Measurements from ENCODE around the gene PAX5.

PAX5 gene

DNA sequence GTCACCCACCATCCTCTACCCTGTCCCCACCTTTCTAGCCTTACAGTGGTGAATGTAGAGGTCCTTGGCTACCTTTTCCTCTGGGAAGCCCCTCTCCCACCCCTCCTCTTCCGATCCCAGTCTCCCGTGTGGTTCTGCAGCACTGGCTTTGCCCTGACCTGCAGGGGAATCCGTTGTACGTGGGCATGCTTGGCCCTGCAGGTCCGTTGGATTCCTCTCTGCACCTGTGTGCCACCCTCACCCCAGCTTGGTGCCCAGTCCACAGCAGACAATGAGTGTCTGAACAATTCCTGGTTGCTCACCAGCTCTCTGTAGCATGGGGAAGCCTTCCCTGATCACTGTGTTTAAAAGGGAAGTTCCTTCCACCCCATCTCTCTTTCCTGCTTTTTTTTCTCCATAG lies 185.1 kb downstream of the PAX5 start:
- TF ChIP-seq ZBTB7A (IDR thresholded peaks at IDR 0.05; ENCODE audit: low read depth): no peak
- TF ChIP-seq, protein P1, sequence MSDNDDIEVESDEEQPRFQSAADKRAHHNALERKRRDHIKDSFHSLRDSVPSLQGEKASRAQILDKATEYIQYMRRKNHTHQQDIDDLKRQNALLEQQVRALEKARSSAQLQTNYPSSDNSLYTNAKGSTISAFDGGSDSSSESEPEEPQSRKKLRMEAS (IDR thresholded peaks at IDR 0.05): no peak
- TF ChIP-seq EGR1 (IDR thresholded peaks at IDR 0.05): no peak
- TF ChIP-seq TEAD4 (IDR thresholded peaks at IDR 0.05): no peak
- TF ChIP-seq CEBPB (IDR thresholded peaks at IDR 0.05): no peak
- TF ChIP-seq CREB1 (IDR thresholded peaks at IDR 0.05; ENCODE audit: low read depth): no peak
- TF ChIP-seq TCF12 (IDR thresholded peaks at IDR 0.05; ENCODE audit: low read depth): no peak
- no peak for TF ChIP-seq EP300 (IDR thresholded peaks at IDR 0.05; ENCODE audit: borderline replicate concordance)
- no peak for TF ChIP-seq NFIC (IDR thresholded peaks at IDR 0.05)

- TF ChIP-seq RAD21 (IDR thresholded peaks at IDR 0.05; ENCODE audit: low read depth): no peak
- TF ChIP-seq, protein P1 (IDR thresholded peaks at IDR 0.05): no peak
- no peak for TF ChIP-seq EGR1 (IDR thresholded peaks at IDR 0.05)
- no peak for TF ChIP-seq REST (IDR thresholded peaks at IDR 0.05; ENCODE audit: low read depth)
- no peak for TF ChIP-seq FOXM1 (IDR thresholded peaks at IDR 0.05; ENCODE audit: borderline replicate concordance, low read depth)
- TF ChIP-seq NFIC (IDR thresholded peaks at IDR 0.05): no peak
- TF ChIP-seq CREB1 (IDR thresholded peaks at IDR 0.05; ENCODE audit: low read depth): no peak
- no peak for TF ChIP-seq ZBTB7A (IDR thresholded peaks at IDR 0.05; ENCODE audit: low read depth)
- no peak for TF ChIP-seq YY1 (IDR thresholded peaks at IDR 0.05; ENCODE audit: low read depth)
These were observed 186.0 kb downstream of the PAX5 start for GRCh38 chr9:36847781-36848673.

- no peak for TF ChIP-seq TEAD4 (IDR thresholded peaks at IDR 0.05)
- TF ChIP-seq TAF1 (IDR thresholded peaks at IDR 0.05; ENCODE audit: low read depth): no peak
- TF ChIP-seq ZBTB7A (IDR thresholded peaks at IDR 0.05; ENCODE audit: low read depth): no peak
- TF ChIP-seq EGR1 (IDR thresholded peaks at IDR 0.05): no peak
- TF ChIP-seq REST (IDR thresholded peaks at IDR 0.05; ENCODE audit: low read depth): no peak
These were observed 187.4 kb downstream of the PAX5 start for GRCh38 chr9:36846621-36847020.

DNA sequence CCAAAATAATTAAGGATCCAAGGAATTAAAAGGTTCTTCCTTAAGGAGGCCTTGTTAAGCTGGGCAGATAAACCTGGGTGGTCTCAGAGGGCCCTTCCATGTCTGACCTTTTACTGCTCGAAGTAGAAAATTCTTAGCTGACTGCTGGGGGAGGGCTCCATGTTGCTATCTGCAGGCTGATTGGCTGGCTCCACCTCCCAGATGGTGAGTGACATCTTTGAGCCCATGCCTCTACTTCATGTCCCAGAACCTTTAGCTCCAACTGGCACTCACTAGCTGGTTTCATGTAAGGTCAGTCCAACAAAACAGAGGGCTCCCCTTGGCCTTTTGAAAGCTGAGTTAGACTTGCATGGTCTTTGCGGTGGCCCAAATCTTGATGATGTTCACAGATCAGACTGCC lies 188.2 kb downstream of the PAX5 start:
- TF ChIP-seq ZBTB7A (IDR thresholded peaks at IDR 0.05; ENCODE audit: low read depth): no peak
- TF ChIP-seq REST (IDR thresholded peaks at IDR 0.05; ENCODE audit: low read depth): no peak
- no peak for TF ChIP-seq NFIC (IDR thresholded peaks at IDR 0.05)
- no peak for TF ChIP-seq EGR1 (IDR thresholded peaks at IDR 0.05)
- TF ChIP-seq CEBPB (IDR thresholded peaks at IDR 0.05): no peak
- no peak for TF ChIP-seq RAD21 (IDR thresholded peaks at IDR 0.05; ENCODE audit: low read depth)
- no peak for TF ChIP-seq YY1 (IDR thresholded peaks at IDR 0.05; ENCODE audit: low read depth)
- no peak for TF ChIP-seq FOXM1 (IDR thresholded peaks at IDR 0.05; ENCODE audit: borderline replicate concordance, low read depth)
- no peak for TF ChIP-seq CREB1 (IDR thresholded peaks at IDR 0.05; ENCODE audit: low read depth)
- no peak for TF ChIP-seq TCF12 (IDR thresholded peaks at IDR 0.05; ENCODE audit: low read depth)
- TF ChIP-seq, protein P1 (IDR thresholded peaks at IDR 0.05): no peak

- TF ChIP-seq RAD21 (IDR thresholded peaks at IDR 0.05; ENCODE audit: low read depth): no peak
- TF ChIP-seq YY1 (IDR thresholded peaks at IDR 0.05; ENCODE audit: low read depth): no peak
- TF ChIP-seq REST (IDR thresholded peaks at IDR 0.05; ENCODE audit: low read depth): no peak
- TF ChIP-seq ZBTB7A (IDR thresholded peaks at IDR 0.05; ENCODE audit: low read depth): no peak
- no peak for TF ChIP-seq TAF1 (IDR thresholded peaks at IDR 0.05; ENCODE audit: low read depth)
- no peak for TF ChIP-seq EGR1 (IDR thresholded peaks at IDR 0.05)
- no peak for TF ChIP-seq TCF12 (IDR thresholded peaks at IDR 0.05; ENCODE audit: low read depth)
- no peak for TF ChIP-seq TEAD4 (IDR thresholded peaks at IDR 0.05)
- TF ChIP-seq FOXM1 (IDR thresholded peaks at IDR 0.05; ENCODE audit: borderline replicate concordance, low read depth): no peak
- no peak for TF ChIP-seq NFIC (IDR thresholded peaks at IDR 0.05)
- TF ChIP-seq CREB1 (IDR thresholded peaks at IDR 0.05; ENCODE audit: low read depth): no peak
- no peak for TF ChIP-seq CEBPB (IDR thresholded peaks at IDR 0.05)
- TF ChIP-seq, protein P1 (IDR thresholded peaks at IDR 0.05): no peak
- TF ChIP-seq EP300 (IDR thresholded peaks at IDR 0.05; ENCODE audit: borderline replicate concordance): no peak
- TF ChIP-seq USF1 (IDR thresholded peaks at IDR 0.05): no peak
These were observed 189.1 kb downstream of the PAX5 start for GRCh38 chr9:36844961-36845360.
